Osteocyte (in vitro differentiated cells): ENCODE data around the gene ABLIM1. TPM values are rescaled to one million over a fixed set of nuclear protein-coding genes. Genes with fewer than 3 reads are reported as not detected.

Source experiments
- DNase-seq: peaks from one replicate; pipeline ENCODE4 v3.0.0; 2021; ENCODE audit warnings: mixed read lengths; ENCODE audit not compliant: unreplicated experiment; ENCODE audit errors: extremely low spot score
- H3K27ac Mint-ChIP-seq: one replicate; pipeline ENCODE4 v1.8.0; 2021; ENCODE audit warnings: mild to moderate bottlenecking, mixed read lengths; ENCODE audit not compliant: unreplicated experiment
- H3K27me3 Mint-ChIP-seq: one replicate; pipeline ENCODE4 v1.8.0; 2021; ENCODE audit warnings: mixed read lengths; ENCODE audit not compliant: unreplicated experiment
- H3K36me3 Mint-ChIP-seq: one replicate; pipeline ENCODE4 v1.8.0; 2021; ENCODE audit warnings: mixed read lengths; ENCODE audit not compliant: unreplicated experiment
- H3K4me1 Mint-ChIP-seq: one replicate; pipeline ENCODE4 v1.8.0; 2021; ENCODE audit warnings: mixed read lengths; ENCODE audit not compliant: unreplicated experiment
- H3K4me3 Mint-ChIP-seq: one replicate; pipeline ENCODE4 v1.8.0; 2021; ENCODE audit warnings: mild to moderate bottlenecking, moderate library complexity, mixed read lengths; ENCODE audit not compliant: unreplicated experiment
- H3K9me3 Mint-ChIP-seq: one replicate; pipeline ENCODE4 v1.8.0; 2021; ENCODE audit warnings: mixed read lengths; ENCODE audit not compliant: unreplicated experiment
- CTCF ChIP-seq: fragments of 200-600 bp; sonication (generic); IDR thresholded peaks from 2 replicates; pipeline ENCODE4 v1.5.0; 2021; ENCODE audit warnings: antibody characterized with exemption, mild to moderate bottlenecking, moderate library complexity
- total RNA-seq: library from RNA; stranded (reverse); gene quantifications from 2 replicates; pipeline ENCODE4 v1.2.1, GENCODE V29; 2021

The ABLIM1 gene
- total RNA-seq, 1 donor from 2014 or later: 39.0 TPM

GRCh38 chr10:114665406-114665805 is 7.3 kb upstream of the ABLIM1 start:
- Mint-ChIP-seq H3K27me3 (peaks cover 2% of the 10 kb centered on the region), H3K4me1 (peaks cover 18% of the 10 kb centered on the region), H3K27ac (no peak overlapping the region), H3K36me3 (peaks cover 7% of the 10 kb centered on the region), H3K9me3 (peaks cover 8% of the 10 kb centered on the region), H3K4me3 (no peak overlapping the region)
- DNase-seq: no peak
- TF ChIP-seq CTCF: no peak

- peaks cover 18% of the 10 kb centered on the region for H3K4me1 Mint-ChIP-seq
- no peak for TF ChIP-seq CTCF
- peaks cover 7% of the 10 kb centered on the region for H3K36me3 Mint-ChIP-seq
- H3K9me3 Mint-ChIP-seq: peaks cover 8% of the 10 kb centered on the region
- no peaks in the 10 kb centered on the region for H3K27me3 Mint-ChIP-seq
- no peak overlapping the region for H3K4me3 Mint-ChIP-seq
- H3K27ac Mint-ChIP-seq: no peak overlapping the region
- no peak for DNase-seq
These were observed 6.1 kb upstream of the ABLIM1 start for GRCh38 chr10:114664127-114664526.

- H3K4me1 Mint-ChIP-seq: peaks cover 18% of the 10 kb centered on the region
- no peak for TF ChIP-seq CTCF
- peaks cover 8% of the 10 kb centered on the region for H3K9me3 Mint-ChIP-seq
- H3K36me3 Mint-ChIP-seq: peaks cover 7% of the 10 kb centered on the region
- no peak overlapping the region for H3K27ac Mint-ChIP-seq
- H3K4me3 Mint-ChIP-seq: no peak overlapping the region
- no peaks in the 10 kb centered on the region for H3K27me3 Mint-ChIP-seq
- no peak for DNase-seq
These were observed 5.6 kb upstream of the ABLIM1 start for GRCh38 chr10:114663626-114664025.

GRCh38 chr10:114662646-114663217 is 4.7 kb upstream of the ABLIM1 start:
- DNase-seq: no peak
- H3K4me1 Mint-ChIP-seq: peaks cover 18% of the 10 kb centered on the region
- no peak for TF ChIP-seq CTCF
- H3K27ac Mint-ChIP-seq: no peak overlapping the region
- peaks cover 5% of the 10 kb centered on the region for H3K9me3 Mint-ChIP-seq
- peaks cover 4% of the 10 kb centered on the region for H3K36me3 Mint-ChIP-seq
- H3K27me3 Mint-ChIP-seq: no peaks in the 10 kb centered on the region
- H3K4me3 Mint-ChIP-seq: no peak overlapping the region

- Mint-ChIP-seq H3K27ac (no peak overlapping the region), H3K4me1 (peaks cover 18% of the 10 kb centered on the region), H3K27me3 (no peaks in the 10 kb centered on the region), H3K4me3 (no peak overlapping the region), H3K36me3 (no peaks in the 10 kb centered on the region), H3K9me3 (no peaks in the 10 kb centered on the region)
- TF ChIP-seq CTCF: no peak
- no peak for DNase-seq
These were observed 3.3 kb upstream of the ABLIM1 start for GRCh38 chr10:114661212-114661880.
